Epidermal melanocyte (primary cell): ENCODE data around the gene GSDMA.
"Not testable (repeated sequence)": the region's sequence is repeated elsewhere in the genome, so short reads cannot be mapped to it uniquely, and the experiment has no call there.

Source experiments
- DNase-seq: peaks from one replicate; pipeline ENCODE4 v3.0.0; 2011; ENCODE audit warnings: low spot score; ENCODE audit not compliant: insufficient read length

Gene GSDMA

GRCh38 chr17:39929646-39930407 lies 33.0 kb upstream of the GSDMA start:
- DNase-seq, result no peak

GRCh38 chr17:39933912-39934311 lies 28.9 kb upstream of the GSDMA start:
- DNase-seq, result no peak

DNA sequence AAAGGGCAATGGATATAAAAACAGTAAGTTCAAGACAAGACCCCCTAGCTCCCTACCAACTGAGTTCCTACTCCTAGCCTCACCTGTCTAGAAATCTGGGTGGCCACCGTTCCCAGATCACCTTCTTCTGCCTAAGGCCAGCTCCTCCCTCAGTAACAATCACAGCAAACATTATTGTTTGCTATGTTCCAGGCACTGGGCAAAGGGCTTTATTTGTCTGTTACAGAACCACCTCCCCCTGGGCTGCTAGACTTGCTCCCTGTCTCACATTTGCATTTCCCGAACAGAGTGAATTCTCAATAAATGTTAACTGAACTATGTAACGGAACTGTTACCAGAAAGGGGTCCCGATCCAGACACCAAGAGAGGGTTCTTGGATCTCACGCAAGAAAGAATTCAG lies 28.5 kb upstream of the GSDMA start:
- DNase-seq, result no peak

- DNase-seq, result no peak
Observed at GRCh38 chr17:39935909-39936308, 26.9 kb upstream of the GSDMA start.

GRCh38 chr17:39937447-39937846 lies 25.4 kb upstream of the GSDMA start:
- DNase-seq, result no peak

GRCh38 chr17:39938140-39938869 lies 24.5 kb upstream of the GSDMA start:
- no peak for DNase-seq

GRCh38 chr17:39939106-39939505 lies 23.7 kb upstream of the GSDMA start:
- DNase-seq, result no peak

- peak; percentile 69 for DNase-seq
Observed at GRCh38 chr17:39939588-39940419, 23.0 kb upstream of the GSDMA start.

GRCh38 chr17:39943702-39944392 lies 19.0 kb upstream of the GSDMA start:
- DNase-seq, result no peak

- no peak for DNase-seq
Observed at GRCh38 chr17:39944393-39944711, 18.5 kb upstream of the GSDMA start.

GRCh38 chr17:39946551-39947330 lies 16.1 kb upstream of the GSDMA start:
- no peak for DNase-seq

DNA sequence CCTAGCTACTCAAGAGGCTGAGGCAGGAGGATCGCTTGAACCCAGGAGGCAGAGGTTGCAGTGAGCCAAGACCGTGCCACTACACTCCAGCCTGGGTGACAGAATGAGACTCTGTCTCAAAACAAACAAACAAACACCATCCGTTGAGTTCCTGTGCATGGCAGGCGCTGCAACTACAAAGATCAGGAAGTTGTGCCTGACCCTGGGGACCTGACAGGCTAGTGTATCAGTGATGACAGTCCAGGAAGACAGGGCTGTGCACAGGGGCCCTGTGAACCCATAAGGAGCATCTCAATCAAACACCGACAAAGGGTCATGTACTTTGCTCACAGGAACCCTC lies 14.3 kb upstream of the GSDMA start:
- not testable (repeated sequence) for DNase-seq

DNA sequence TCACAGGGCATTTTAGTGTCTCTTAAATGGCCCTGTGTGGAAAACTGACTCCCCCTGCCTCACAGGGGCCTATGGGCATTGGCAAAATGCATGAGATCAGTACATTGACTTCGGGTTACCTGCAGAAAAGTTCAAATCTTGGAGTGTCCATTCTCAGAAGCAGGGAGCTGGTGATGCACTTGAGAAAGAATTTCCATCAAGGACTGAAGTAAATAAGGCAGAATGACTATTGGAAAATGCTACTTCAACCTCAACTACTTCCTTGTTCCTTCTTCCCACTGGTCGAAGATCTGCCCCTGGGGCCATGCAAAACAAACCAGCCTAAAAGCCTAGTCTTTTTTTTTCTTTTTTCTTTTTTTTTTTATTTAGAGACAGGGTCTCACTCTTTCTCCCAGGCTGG lies 13.8 kb upstream of the GSDMA start:
- DNase-seq, result no peak

DNA sequence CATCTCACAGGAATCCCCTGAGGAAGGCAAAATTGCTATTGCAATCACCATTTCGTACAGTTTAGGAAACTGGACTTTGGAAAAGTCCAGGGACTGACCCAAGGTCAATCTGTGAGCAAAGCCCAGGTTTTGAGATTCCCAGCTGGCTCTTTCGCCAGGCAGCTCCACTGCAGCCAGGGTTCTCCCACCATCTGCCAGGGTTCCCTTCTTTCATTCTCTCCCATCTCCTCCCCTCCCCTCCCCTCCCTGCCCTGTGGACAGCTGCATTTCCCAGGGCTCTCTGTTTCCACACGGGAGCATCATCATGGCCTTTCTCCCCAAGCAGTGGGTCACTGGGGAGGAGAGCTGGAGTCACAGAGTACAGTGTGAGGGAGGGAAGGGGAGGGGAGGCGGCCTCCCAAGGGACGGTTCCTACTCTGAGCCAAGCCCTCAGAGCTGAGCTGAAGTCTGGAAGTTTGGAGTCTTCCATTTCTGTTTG lies 11.9 kb upstream of the GSDMA start:
- no peak for DNase-seq

DNA sequence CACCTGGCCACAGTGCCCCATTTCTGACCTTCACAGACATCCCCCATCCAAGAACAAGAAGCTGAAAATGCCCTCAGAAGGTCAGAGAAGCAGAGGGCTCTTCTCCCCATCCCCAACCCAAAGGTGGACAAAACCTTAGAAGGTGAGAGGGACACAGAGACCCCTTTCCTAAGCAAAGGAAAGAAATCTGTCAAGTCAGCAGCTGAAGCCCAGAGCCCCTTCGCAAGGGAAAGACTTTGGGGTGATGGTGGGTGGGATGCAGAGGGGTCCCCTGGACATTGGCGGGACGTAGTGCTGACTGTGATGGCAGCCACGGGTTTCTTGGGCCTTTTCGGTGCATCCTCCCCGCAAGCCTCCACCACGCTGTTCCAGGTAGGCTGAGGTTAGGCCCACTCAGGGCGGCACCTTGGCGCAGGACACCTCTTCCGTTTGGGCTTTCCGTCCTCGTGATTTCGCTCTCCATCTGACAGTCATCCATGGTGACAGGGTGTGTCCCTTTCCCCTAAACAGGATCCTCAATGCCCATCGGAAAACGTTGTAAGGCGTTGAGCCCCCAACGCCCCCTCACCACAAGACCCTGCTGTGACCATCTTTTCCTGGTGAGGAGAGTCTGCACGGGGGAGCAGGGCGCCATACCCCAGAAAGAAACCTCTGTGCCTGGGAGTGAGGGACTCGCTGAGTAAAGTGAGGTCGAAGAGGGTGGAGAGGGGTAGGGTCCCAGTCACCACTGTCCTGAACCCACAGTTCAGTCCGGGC lies 10.7 kb upstream of the GSDMA start:
- DNase-seq, result no peak

DNA sequence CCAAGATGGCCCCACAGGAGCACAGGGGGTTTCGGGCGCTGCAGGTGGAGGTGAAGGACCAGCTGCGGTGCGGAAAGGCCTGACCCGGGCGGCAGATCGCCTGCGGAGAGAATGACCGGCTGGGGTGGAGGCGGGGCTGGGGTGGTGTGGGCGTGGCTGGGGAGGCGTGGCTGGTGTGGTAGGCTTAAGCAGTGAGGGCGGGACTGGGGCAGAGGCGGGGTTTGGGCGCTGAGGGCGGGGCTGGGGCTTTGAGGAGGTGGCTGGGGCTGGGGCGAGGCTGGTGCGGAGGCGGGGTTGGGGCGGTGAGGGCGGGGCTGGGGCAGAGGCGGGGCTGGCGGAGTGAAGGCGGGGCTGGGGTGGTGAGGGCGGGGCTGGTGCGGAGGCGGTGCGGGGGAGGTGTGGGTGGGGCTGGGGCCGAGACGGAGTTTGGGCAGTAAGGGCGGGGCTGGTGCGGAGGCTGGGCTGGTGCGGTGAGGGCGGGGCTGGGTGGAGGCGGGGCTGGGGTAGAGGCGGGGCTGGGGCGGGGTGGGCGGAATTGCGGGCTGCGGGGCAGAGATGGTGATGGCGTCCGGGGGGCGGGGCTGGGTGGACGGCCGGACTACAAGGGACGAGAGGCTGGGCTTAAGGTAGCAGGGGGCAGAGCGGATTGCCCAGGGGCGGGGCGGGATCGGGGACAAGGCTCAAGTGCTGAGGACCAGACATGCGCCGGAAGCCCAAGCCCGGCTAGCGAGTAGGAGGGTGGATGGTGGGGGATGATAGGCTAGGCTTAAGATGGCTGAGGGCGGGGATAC lies 9.9 kb upstream of the GSDMA start:
- DNase-seq, result peak; percentile 91

- no peak for DNase-seq
Observed at GRCh38 chr17:39953471-39953888, 9.3 kb upstream of the GSDMA start.

DNA sequence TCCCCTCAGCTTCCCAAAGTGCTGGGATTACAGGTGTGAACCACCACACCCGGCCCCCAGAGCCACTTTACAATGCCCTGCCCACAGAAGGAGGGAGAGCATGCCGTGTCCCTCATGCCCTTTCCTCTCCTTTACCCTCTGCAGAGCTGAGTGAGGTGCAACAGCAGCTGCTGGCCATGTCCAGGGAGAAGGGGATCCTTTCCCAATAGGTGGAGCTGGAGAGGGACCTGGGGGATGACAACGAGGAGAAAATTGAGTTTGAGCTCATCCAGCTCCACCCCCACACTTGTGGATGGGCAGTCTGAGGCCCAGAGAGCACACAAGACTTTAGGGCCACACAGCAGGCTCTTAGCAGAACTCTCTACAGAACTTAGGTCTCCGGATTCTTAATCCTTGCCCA lies 7.9 kb upstream of the GSDMA start:
- no peak for DNase-seq

DNA sequence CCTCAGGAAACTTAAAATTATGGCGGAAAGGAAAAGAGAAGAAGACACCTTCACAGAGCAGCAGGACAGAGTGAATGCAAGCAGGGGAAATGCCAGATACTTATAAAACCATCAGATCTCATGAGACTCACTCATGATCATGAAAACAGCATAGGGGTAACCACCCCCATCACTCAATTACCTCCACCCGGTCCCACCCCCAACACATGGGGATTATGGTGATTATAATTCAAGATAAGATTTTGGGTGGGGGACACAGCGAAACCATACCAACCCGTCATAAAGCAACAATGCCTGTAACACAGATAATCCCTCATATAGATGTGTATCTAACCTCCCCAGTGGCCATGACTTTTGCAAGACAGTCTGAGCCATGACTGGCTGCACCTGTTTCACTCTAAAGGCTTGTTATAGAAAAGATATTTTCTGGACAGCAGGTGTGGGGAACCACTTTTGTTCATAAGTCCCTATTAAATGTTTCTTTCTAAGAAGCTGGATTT lies 7.0 kb upstream of the GSDMA start:
- no peak for DNase-seq
